ENCODE data around the gene MOB3A.
"Not testable (repeated sequence)": the region's sequence is repeated elsewhere in the genome, so short reads cannot be mapped to it uniquely, and the experiment has no call there.

MOB3A gene

DNA sequence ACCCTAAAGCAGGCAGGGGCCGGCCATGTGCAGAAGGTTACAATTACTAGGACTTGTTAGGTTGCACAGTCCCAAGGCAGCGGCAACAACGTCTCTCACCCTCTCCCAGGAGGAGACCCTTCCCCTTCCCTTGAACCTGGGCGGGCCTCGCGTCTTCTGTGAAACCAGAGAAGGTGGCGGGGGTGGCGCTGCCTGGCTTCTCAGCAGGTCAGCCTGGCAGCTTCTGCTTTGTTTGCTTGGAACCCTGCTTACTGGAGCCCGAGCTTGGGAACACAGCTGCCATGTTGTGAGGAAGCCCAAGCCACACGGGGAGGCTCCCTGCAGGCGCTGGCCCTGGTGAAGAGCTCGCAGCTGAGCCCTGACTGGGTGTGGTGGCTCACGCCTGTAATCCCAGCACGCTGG lies 60.5 kb downstream of the MOB3A start:
- Histone ChIP-seq H3K9me3 (ENCODE audit: control insufficient read depth, low read depth, low read length) (no peaks in the 10 kb centered on the region), H3K9ac (ENCODE audit: low read length) (no peak overlapping the region), H3K27ac (ENCODE audit: low read length) (no peak overlapping the region), H3K27me3 (ENCODE audit: control insufficient read depth, insufficient read depth, low read length) (no peaks in the 10 kb centered on the region), H3K4me3 (ENCODE audit: low read length) (no peak overlapping the region), H3K4me1 (ENCODE audit: control insufficient read depth, low read depth, low read length) (peaks cover 3% of the 10 kb centered on the region), H3K36me3 (ENCODE audit: control insufficient read depth, low read depth, low read length) (peaks cover 15% of the 10 kb centered on the region)

DNA sequence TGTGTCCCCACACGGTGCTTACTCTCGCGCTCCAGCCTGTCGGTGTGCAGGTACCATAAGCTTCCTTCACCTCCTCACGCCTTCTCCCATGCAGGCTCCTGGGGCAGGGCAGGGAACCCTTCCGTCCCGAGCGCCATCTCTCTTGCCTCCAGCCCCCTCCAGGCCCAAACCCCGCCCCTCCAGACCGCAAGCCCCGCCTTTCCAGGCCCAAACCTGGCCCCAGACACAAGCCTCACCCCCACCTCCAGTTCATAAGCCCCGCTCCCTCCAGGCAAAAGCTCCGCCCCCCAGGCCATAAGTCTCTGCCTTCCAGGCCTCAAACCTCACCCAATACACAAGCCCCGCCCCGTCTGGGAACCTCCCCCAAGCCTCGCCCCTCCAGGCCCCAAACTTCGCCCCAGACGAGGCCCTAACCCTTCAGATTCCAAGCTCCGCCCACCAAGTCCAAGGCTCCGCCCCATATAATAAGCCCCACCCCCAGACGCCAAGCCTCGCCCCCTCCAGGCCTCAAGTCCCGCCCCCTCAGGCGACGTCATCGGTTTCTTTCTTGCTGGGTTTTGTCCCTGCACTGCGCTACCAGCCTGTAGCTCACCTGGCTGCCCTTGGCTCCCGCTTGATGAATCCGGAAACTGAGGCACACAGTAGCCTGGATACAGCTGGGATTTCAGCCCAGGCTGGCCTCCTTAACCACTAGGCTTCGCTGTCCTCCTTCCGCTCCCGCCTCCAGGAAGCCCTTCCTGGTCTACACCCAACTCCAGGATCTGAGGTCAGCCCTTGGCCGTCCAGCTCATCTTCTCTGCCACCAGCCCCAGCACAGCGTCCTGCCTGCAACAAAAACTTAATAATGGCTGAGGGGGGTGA lies 61.2 kb downstream of the MOB3A start:
- Histone ChIP-seq H3K4me3 (ENCODE audit: low read length) (no peak overlapping the region), H3K36me3 (ENCODE audit: control insufficient read depth, low read depth, low read length) (peaks cover 9% of the 10 kb centered on the region), H3K9ac (ENCODE audit: low read length) (no peak overlapping the region), H3K27me3 (ENCODE audit: control insufficient read depth, insufficient read depth, low read length) (no peaks in the 10 kb centered on the region), H3K4me1 (ENCODE audit: control insufficient read depth, low read depth, low read length) (peaks cover 3% of the 10 kb centered on the region), H3K27ac (ENCODE audit: low read length) (no peak overlapping the region), H3K9me3 (ENCODE audit: control insufficient read depth, low read depth, low read length) (no peaks in the 10 kb centered on the region)

DNA sequence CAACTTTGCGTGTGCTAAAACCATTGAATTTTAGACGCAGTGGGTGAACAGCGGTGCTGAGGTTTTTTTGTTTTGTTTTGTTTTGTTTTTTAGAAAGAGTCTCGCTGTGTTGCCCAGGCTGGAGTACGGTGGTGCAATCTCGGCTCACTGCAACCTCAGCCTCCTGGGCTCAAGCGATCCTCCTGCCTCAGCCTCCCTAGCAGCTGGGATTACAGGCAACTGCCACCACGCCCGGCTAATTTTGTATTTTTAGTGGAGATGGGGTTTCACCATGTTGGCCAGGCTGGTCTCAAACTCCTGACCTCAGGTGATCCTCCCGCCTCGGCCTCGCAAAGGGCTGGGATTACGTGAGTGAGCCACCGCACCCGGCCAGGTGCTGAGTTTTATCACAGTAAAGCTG lies 61.9 kb downstream of the MOB3A start:
- H3K4me3 ChIP-seq (ENCODE audit: low read length); H3K9ac ChIP-seq (ENCODE audit: low read length); H3K4me1 ChIP-seq (ENCODE audit: control insufficient read depth, low read depth, low read length); H3K27me3 ChIP-seq (ENCODE audit: control insufficient read depth, insufficient read depth, low read length); H3K36me3 ChIP-seq (ENCODE audit: control insufficient read depth, low read depth, low read length); H3K9me3 ChIP-seq (ENCODE audit: control insufficient read depth, low read depth, low read length); H3K27ac ChIP-seq (ENCODE audit: low read length): not testable (repeated sequence)

DNA sequence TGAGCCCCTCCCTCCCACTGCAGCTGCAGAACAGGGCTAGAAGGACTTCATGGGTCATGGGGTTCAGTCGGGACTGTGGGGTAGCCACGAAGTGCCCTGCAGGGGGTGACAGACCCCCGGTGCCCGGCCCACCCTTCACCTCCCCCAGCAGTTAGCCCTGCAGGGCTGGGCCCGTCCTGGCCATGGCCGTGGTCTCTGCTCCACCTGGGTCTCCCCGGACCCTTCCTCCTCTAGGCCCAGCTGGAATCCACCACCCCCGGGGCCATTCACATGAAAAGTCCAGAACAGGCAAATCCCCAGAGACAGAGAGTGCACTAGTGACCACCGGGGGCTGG lies 62.3 kb downstream of the MOB3A start:
- Histone ChIP-seq H3K9ac (ENCODE audit: low read length) (no peak overlapping the region), H3K4me3 (ENCODE audit: low read length) (no peak overlapping the region), H3K4me1 (ENCODE audit: control insufficient read depth, low read depth, low read length) (peaks cover 3% of the 10 kb centered on the region), H3K27ac (ENCODE audit: low read length) (no peak overlapping the region), H3K36me3 (ENCODE audit: control insufficient read depth, low read depth, low read length) (no peaks in the 10 kb centered on the region), H3K9me3 (ENCODE audit: control insufficient read depth, low read depth, low read length) (no peaks in the 10 kb centered on the region), H3K27me3 (ENCODE audit: control insufficient read depth, insufficient read depth, low read length) (no peaks in the 10 kb centered on the region)

DNA sequence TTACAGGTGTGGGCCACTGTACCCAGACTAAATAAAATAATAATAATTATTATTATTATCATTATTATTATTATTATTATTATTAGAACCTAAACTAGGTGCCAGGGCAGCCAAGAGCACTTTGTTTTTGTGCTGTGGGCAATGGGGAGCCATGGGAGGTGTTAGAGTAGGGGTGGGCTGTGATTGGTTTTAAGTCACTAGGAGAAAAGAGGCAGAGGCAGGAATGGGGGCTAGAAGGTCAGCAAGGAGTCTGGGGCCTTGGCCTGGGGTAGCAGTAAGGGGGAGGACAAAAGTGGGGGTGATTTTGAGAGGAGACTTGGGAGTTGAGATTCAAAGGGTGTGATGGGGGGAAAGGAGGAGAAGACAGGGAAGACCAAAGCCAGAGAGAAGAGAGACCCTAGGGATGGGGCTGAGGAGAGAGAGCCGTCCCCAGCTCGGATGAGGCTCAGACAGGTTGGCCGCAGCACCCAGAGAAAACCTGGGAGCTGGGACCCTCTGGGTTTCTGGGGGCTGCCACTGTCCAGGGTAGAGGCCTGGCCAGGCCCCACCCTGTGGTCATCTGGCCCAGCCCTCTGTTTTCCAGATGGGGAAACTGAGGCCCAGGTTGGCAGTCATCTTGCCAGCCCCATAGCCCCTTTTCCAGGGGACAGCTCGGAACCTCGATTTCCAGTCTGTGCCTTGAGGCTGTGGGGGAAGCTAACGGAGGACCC lies 62.9 kb downstream of the MOB3A start:
- peaks cover 3% of the 10 kb centered on the region for H3K4me1 ChIP-seq (ENCODE audit: control insufficient read depth, low read depth, low read length)

DNA sequence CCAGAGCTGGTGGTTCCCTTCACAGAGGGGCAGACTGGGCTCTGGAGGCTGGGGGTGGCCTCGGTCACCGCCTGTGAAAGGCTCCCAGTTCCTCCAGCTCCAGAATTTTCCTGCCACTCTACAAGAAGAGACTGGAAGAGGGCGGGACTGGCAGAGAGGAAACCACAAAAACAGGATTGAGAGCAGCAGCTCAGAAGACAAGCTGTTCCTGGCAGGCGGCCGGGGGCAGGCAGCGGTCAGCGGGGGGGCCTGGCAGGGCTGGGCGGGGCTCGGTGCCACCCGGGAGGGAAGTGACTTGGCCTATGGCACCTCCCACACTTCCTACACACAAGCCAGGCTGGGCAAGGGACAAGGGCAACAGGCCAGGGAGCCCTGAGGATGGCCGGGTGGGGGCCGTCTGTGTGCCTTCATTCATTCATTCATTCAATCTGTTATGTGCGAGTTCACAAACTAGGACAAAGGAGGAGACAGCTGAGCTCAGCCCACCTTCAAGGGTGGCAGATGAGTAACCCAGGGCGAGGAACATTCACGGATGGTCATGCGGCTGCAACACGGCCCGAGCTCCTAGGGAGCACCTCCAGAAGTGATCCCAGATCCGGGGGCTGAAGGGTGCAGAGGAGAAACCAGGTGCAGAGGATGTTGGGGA lies 63.7 kb downstream of the MOB3A start:
- Histone ChIP-seq H3K27ac (ENCODE audit: low read length) (no peak overlapping the region), H3K4me3 (ENCODE audit: low read length) (no peak overlapping the region), H3K9me3 (ENCODE audit: control insufficient read depth, low read depth, low read length) (no peaks in the 10 kb centered on the region), H3K27me3 (ENCODE audit: control insufficient read depth, insufficient read depth, low read length) (no peaks in the 10 kb centered on the region), H3K4me1 (ENCODE audit: control insufficient read depth, low read depth, low read length) (peaks cover 3% of the 10 kb centered on the region), H3K36me3 (ENCODE audit: control insufficient read depth, low read depth, low read length) (no peaks in the 10 kb centered on the region), H3K9ac (ENCODE audit: low read length) (no peak overlapping the region)

More for the DNA sequence above, 62.9 kb downstream of the MOB3A start:
- H3K27ac ChIP-seq (ENCODE audit: low read length), result no peak overlapping the region
- no peaks in the 10 kb centered on the region for H3K36me3 ChIP-seq (ENCODE audit: control insufficient read depth, low read depth, low read length)
- no peaks in the 10 kb centered on the region for H3K27me3 ChIP-seq (ENCODE audit: control insufficient read depth, insufficient read depth, low read length)
- no peaks in the 10 kb centered on the region for H3K9me3 ChIP-seq (ENCODE audit: control insufficient read depth, low read depth, low read length)
- H3K9ac ChIP-seq (ENCODE audit: low read length), result no peak overlapping the region
- no peak overlapping the region for H3K4me3 ChIP-seq (ENCODE audit: low read length)

DNA sequence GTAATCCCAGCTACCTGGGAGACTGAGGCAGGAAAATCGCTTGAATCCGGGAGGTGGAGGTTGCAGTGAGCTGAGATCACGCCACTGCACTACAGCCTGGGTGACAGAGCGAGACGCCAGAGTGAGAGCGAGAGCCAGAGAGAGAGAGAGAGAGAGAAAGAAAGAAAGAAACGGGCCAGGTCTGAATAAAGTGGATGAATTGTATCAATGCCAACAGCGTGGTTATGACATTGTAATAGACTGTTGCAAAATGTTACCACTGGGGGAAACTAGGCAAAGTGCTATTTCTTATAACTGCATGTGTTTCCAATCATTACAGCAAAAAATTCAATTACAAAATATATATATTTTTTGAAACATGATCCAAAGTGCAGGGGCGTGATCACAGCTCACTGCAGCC lies 68.8 kb downstream of the MOB3A start:
- H3K9me3 ChIP-seq (ENCODE audit: control insufficient read depth, low read depth, low read length), result no peaks in the 10 kb centered on the region
- H3K4me1 ChIP-seq (ENCODE audit: control insufficient read depth, low read depth, low read length), result no peaks in the 10 kb centered on the region
- H3K9ac ChIP-seq (ENCODE audit: low read length), result no peak overlapping the region
- H3K27me3 ChIP-seq (ENCODE audit: control insufficient read depth, insufficient read depth, low read length), result no peaks in the 10 kb centered on the region
- H3K27ac ChIP-seq (ENCODE audit: low read length), result no peak overlapping the region
- H3K36me3 ChIP-seq (ENCODE audit: control insufficient read depth, low read depth, low read length), result no peaks in the 10 kb centered on the region
- H3K4me3 ChIP-seq (ENCODE audit: low read length), result no peak overlapping the region

DNA sequence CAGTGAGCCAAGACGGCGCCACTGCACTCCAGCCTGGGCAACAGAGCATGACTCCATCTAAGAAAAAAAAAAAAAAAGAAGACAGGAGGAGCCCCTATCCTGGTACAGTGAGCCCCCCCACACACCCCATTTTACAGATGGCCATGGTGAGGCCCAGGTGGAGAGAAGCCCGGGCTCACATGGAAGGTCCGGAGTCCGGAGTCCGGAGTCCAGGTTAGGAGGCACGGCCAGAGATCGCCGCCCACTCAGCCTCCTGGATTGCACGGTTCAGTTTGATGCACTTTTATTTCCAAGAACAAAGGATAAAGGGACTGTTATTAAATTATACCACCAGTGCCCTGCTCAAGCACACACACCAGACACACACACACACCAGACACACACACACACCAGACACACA lies 69.4 kb downstream of the MOB3A start:
- Histone ChIP-seq H3K27ac (ENCODE audit: low read length) (no peak overlapping the region), H3K27me3 (ENCODE audit: control insufficient read depth, insufficient read depth, low read length) (no peaks in the 10 kb centered on the region), H3K9me3 (ENCODE audit: control insufficient read depth, low read depth, low read length) (no peaks in the 10 kb centered on the region), H3K9ac (ENCODE audit: low read length) (no peak overlapping the region), H3K36me3 (ENCODE audit: control insufficient read depth, low read depth, low read length) (no peaks in the 10 kb centered on the region), H3K4me1 (ENCODE audit: control insufficient read depth, low read depth, low read length) (no peaks in the 10 kb centered on the region), H3K4me3 (ENCODE audit: low read length) (no peak overlapping the region)

DNA sequence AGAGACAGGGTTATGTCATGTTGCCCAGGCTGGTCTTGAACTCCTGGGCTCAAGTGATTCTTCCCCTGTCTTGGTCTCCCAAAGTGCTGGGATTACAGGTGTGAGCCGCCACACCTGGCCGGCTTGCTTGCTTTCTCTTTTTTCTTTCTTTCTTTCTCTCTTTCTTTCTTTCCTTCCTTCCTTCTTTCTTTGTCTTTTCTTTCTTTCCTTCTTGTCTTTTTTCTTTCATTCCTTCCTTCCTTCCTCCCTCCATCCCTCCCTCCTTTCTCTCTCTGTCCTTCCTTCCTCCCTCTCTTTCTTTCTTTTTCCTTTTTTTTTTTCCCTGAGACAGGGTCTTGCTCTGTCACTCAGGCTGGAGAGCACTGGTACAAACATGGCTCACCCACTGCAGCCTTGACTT lies 73.8 kb downstream of the MOB3A start:
- no peaks in the 10 kb centered on the region for H3K36me3 ChIP-seq (ENCODE audit: control insufficient read depth, low read depth, low read length)
- H3K9ac ChIP-seq (ENCODE audit: low read length), result no peak overlapping the region
- no peak overlapping the region for H3K4me3 ChIP-seq (ENCODE audit: low read length)
- no peaks in the 10 kb centered on the region for H3K9me3 ChIP-seq (ENCODE audit: control insufficient read depth, low read depth, low read length)
- H3K27me3 ChIP-seq (ENCODE audit: control insufficient read depth, insufficient read depth, low read length), result no peaks in the 10 kb centered on the region
- H3K27ac ChIP-seq (ENCODE audit: low read length), result no peak overlapping the region
- H3K4me1 ChIP-seq (ENCODE audit: control insufficient read depth, low read depth, low read length), result no peaks in the 10 kb centered on the region

DNA sequence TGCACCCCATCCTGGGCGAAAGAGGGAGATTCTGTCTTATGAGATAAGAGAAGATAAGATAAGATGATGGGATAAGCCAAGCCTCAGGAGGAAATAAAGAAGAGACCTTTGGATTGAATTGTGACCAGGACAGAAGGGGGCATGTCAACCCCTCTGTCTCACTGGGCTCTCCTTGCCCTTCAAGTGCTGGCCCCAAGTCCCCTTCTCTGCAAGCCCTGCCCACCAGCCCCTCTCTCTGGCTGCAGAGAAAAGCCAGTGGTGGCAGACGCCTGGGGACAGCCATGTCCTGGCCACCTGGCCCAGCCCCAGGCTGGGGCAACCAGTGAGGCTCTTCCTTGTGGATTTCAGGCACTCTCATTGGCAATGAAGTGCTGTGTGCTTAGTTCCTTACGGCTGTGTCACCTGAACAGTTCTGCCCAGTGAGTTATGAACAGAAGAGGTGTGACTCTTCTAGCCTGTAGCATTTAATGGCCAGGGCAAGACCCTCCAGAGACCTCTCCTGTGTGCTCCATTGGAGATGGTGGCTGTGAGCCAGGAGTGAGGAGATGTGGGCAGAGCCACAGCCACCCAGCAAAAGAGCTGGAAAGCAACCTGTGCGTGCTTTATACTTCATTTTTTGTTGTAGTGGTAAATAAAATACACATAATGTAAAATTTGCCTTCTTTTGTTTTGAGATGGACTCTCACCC lies 74.5 kb downstream of the MOB3A start:
- Histone ChIP-seq H3K9me3 (ENCODE audit: control insufficient read depth, low read depth, low read length) (no peaks in the 10 kb centered on the region), H3K4me3 (ENCODE audit: low read length) (no peak overlapping the region), H3K9ac (ENCODE audit: low read length) (no peak overlapping the region), H3K4me1 (ENCODE audit: control insufficient read depth, low read depth, low read length) (no peaks in the 10 kb centered on the region), H3K27me3 (ENCODE audit: control insufficient read depth, insufficient read depth, low read length) (no peaks in the 10 kb centered on the region), H3K36me3 (ENCODE audit: control insufficient read depth, low read depth, low read length) (no peaks in the 10 kb centered on the region), H3K27ac (ENCODE audit: low read length) (no peak overlapping the region)

All from iPS-18a (cell line).